ENCODE measurements around the gene RHOB.

DNA sequence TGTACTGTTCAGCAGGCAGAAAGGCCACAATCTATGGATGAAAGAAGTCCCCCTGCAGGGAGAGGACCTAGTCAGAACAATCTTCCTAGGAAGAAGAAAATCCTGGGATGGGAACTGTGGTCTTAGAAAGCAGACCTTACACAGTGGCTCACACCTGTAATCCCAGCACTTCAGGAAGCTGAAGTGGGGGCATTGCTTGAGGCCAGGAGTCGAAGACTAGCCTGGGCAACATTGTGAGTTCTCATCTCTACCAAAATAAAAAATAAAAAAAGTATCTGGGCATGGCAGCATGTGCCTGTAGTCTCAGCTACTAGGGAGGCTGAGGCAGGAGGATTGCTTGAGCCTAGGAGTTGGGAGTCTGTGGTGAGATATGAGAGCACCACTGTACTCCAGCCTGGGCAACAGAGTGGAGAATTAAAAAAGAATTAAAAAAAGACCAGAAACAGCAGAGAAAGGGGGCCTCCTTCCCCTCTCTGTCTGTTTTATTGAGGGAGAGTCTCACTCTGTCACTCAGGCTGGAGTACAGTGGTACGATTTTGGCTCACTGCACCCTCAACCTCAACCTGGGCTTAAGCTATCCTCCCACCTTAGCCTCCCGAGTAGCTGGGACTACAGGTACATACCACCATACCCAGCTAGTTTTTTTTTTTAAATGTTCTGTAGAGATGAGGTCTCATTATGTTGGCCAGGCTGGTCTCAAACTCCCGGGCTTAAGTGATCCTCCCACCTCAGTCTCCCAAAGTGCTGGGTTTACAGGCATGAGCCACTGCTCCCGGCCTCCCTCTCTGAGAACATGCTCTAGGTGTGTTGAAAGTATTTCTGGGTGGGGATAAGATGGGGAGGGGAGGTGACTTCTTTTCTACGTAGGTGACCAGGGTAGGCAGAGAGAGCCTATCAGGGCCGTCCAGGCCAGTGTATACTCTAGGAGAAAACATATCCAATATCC lies 7.4 kb downstream of the RHOB start:
- TF ChIP-seq, protein P1, sequence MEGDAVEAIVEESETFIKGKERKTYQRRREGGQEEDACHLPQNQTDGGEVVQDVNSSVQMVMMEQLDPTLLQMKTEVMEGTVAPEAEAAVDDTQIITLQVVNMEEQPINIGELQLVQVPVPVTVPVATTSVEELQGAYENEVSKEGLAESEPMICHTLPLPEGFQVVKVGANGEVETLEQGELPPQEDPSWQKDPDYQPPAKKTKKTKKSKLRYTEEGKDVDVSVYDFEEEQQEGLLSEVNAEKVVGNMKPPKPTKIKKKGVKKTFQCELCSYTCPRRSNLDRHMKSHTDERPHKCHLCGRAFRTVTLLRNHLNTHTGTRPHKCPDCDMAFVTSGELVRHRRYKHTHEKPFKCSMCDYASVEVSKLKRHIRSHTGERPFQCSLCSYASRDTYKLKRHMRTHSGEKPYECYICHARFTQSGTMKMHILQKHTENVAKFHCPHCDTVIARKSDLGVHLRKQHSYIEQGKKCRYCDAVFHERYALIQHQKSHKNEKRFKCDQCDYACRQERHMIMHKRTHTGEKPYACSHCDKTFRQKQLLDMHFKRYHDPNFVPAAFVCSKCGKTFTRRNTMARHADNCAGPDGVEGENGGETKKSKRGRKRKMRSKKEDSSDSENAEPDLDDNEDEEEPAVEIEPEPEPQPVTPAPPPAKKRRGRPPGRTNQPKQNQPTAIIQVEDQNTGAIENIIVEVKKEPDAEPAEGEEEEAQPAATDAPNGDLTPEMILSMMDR (IDR thresholded peaks at IDR 0.05), result no peak
- no peak for TF ChIP-seq EZH2 (IDR thresholded peaks at IDR 0.05)
